B cell (primary cell): ENCODE measurements around the gene SLIT3. TPM values are rescaled to one million over a fixed set of nuclear protein-coding genes. Genes with fewer than 3 reads are reported as not detected.

Source experiments
- ATAC-seq: fragments of 200-7000 bp; cut with Tn5 transposase; one replicate; pipeline ENCODE4 v1.10.0; 2021; ENCODE audit warnings: low read depth, mild to moderate bottlenecking, moderate number of reproducible peaks, moderate library complexity
- CTCF ChIA-PET: fragments of 350-600 bp; sonication (Branson Sonifier 250); formaldehyde crosslinking; loops from one replicate; lab custom pipeline; 2021; ENCODE audit warnings: antibody characterized with exemption, inconsistent platforms; lab: Charles Lee
- POLR2A ChIA-PET: fragments of 350-600 bp; sonication (Branson Sonifier 250); formaldehyde crosslinking; loops from one replicate; lab custom pipeline; 2021; ENCODE audit warnings: antibody characterized with exemption; lab: Charles Lee
- DNase-seq: peaks from one replicate; pipeline ENCODE4 v3.0.0; 2013
- H2AFZ ChIP-seq: 2 replicates; pipeline ENCODE4 v1.6.1; 2012; ENCODE audit warnings: mild to moderate bottlenecking, low read depth, low read length; ENCODE audit not compliant: insufficient read depth, poor library complexity, severe bottlenecking
- H3K27ac ChIP-seq, 2 donors: 1 replicate in 1 of 2; 2 replicates in 1 of 2; pipeline ENCODE4 v1.5.1; 2012 to 2013; ENCODE audit warnings: low read length in 2 of 2, mild to moderate bottlenecking in 2 of 2, moderate library complexity in 1 of 2
- H3K27me3 ChIP-seq, 4 experiments: fragments of 200-600 bp in 1 of 4; sonication (generic) in 1 of 4; replicated peaks in 1 of 4; 1 replicate in 2 of 4; 2 replicates in 2 of 4; pipeline versions ENCODE4 v1.6.1 to v1.7.0; 2013 to 2016; ENCODE audit warnings: low read length in 3 of 4, mild to moderate bottlenecking in 2 of 4, mixed read lengths in 1 of 4, moderate library complexity in 1 of 4; ENCODE audit not compliant: insufficient read depth in 4 of 4, control insufficient read depth in 3 of 4; ENCODE audit errors: control extremely low read depth in 1 of 4
- H3K36me3 ChIP-seq, 2 experiments: replicated peaks in 1 of 2; 1 replicate in 1 of 2; 2 replicates in 1 of 2; pipeline versions ENCODE4 v1.6.1 to v1.7.1; 2013; ENCODE audit warnings: low read length in 1 of 2; ENCODE audit not compliant: insufficient read depth in 2 of 2, control insufficient read depth in 1 of 2; ENCODE audit errors: control extremely low read depth in 1 of 2, extremely low read depth in 1 of 2
- H3K4me1 ChIP-seq, 2 donors: fragments of 200-600 bp in 1 of 2; sonication (generic) in 1 of 2; 1 replicate in 1 of 2; 2 replicates in 1 of 2; pipeline versions ENCODE4 v1.5.1 to v1.6.1; 2013 to 2017; ENCODE audit warnings: low read length in 2 of 2; ENCODE audit not compliant: control insufficient read depth in 2 of 2, insufficient read depth in 2 of 2
- H3K4me2 ChIP-seq: replicated peaks from 2 replicates; pipeline ENCODE3; 2012; ENCODE audit warnings: mild to moderate bottlenecking, low read depth, low read length; ENCODE audit not compliant: poor library complexity, severe bottlenecking
- H3K4me3 ChIP-seq, 5 experiments: fragments of 200-600 bp in 1 of 5; sonication (generic) in 1 of 5; 1 replicate in 3 of 5; 2 replicates in 2 of 5; pipeline versions ENCODE4 v1.5.1 to v1.7.0; 2011 to 2016; ENCODE audit warnings: low read length in 4 of 5, mild to moderate bottlenecking in 4 of 5, low read depth in 2 of 5, control low read depth in 1 of 5, moderate library complexity in 1 of 5; ENCODE audit not compliant: insufficient read depth in 1 of 5; ENCODE audit errors: control extremely low read depth in 1 of 5, extremely low read depth in 1 of 5
- H3K79me2 ChIP-seq: fragments of 200-600 bp; sonication (generic); one replicate; pipeline ENCODE4 v1.6.0; 2016; ENCODE audit warnings: low read length; ENCODE audit not compliant: control insufficient read depth, insufficient read depth
- H3K9ac ChIP-seq: fragments of 200-600 bp; sonication (generic); 2 replicates; pipeline ENCODE4 v1.6.1; 2017; ENCODE audit warnings: mild to moderate bottlenecking, low read length, moderate library complexity
- H3K9me3 ChIP-seq, 3 donors: one replicate each; pipeline versions ENCODE4 v1.6.1 to v1.7.1; 2013; ENCODE audit warnings: low read length in 2 of 3; ENCODE audit not compliant: control insufficient read depth in 2 of 3, insufficient read depth in 1 of 3; ENCODE audit errors: control extremely low read depth in 1 of 3
- H4K20me1 ChIP-seq: 2 replicates; pipeline ENCODE4 v1.6.0; 2012; ENCODE audit warnings: mild to moderate bottlenecking, low read length; ENCODE audit not compliant: insufficient read depth, control insufficient read depth, poor library complexity, severe bottlenecking
- H3K27ac Mint-ChIP-seq: one replicate; pipeline ENCODE4 v1.8.0; 2021; ENCODE audit warnings: mixed read lengths
- H3K27me3 Mint-ChIP-seq: one replicate; pipeline ENCODE4 v1.8.0; 2021; ENCODE audit warnings: mixed read lengths
- H3K4me1 Mint-ChIP-seq: one replicate; pipeline ENCODE4 v1.8.0; 2021; ENCODE audit warnings: mixed read lengths
- H3K4me3 Mint-ChIP-seq: one replicate; pipeline ENCODE4 v1.8.0; 2021; ENCODE audit warnings: mixed read lengths
- H3K9me3 Mint-ChIP-seq: one replicate; pipeline ENCODE4 v1.8.0; 2022; ENCODE audit warnings: mixed read lengths; ENCODE audit not compliant: insufficient read depth
- EZH2 ChIP-seq: IDR thresholded peaks from 2 replicates; pipeline ENCODE4 v1.6.1; 2012; ENCODE audit warnings: borderline replicate concordance, low read depth, mild to moderate bottlenecking, moderate library complexity, low read length; ENCODE audit not compliant: insufficient read depth, poor library complexity, severe bottlenecking
- WGBS: methylation state at CpG from one replicate; pipeline ENCODE4 v1.1.5; 2013; ENCODE audit warnings: missing lambda C conversion rate; ENCODE audit not compliant: insufficient coverage; 5-methylcytosine and 5-hydroxymethylcytosine counted together
- intact Hi-C: fragments of 100-400 bp; cut with micrococcal nuclease; formaldehyde crosslinking; loops from one replicate; pipeline ENCODE4 v1.10.0; 2022
- polyA plus RNA-seq: library from polyadenylated mRNA; depleted of rRNA; stranded (reverse); fragments of >200 nt; gene quantifications from 2 replicates; pipeline ENCODE4 v1.2.3, GENCODE V29; 2012
- total RNA-seq, 2 donors: library from RNA; stranded (reverse); fragments of 120-200 nt in 1 of 2; gene quantifications; 1 replicate in 1 of 2; 2 replicates in 1 of 2; pipeline versions ENCODE4 v1.2.3 to v1.2.4, GENCODE V29; 2013 to 2022
- TF ChIP-seq, protein P1 (sequence below): fragments of 200-600 bp; IDR thresholded peaks from one replicate; pipeline ENCODE4 v1.8.0; 2022; ENCODE audit warnings: antibody characterized with exemption, mild to moderate bottlenecking

SLIT3 gene
- total and polyA plus RNA-seq, 2 donors (not counting 1 experiment from before 2014, with no cell fraction given), result not detected

DNA sequence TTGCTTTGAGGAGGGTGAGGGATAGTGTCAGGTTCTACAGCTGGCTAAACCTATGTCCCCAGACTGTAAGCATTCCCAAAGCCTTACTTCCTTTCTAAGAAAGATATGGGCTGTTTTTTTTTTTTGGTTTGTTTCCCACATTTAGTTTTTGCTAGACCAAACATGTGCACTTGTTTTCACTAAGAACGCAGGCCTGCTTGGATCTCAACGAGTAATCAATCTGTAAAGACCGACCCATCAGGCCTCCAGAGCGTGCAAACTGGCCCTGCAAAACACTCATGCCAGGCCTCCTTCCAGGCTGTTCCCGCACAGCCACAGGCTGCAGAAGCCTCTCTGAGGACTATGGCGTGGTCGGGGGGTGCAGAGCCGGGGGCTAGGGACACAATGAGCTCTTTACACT, 416.9 kb downstream of the SLIT3 start:
- H3K27ac Mint-ChIP-seq, result no peak overlapping the region
- H3K9me3 Mint-ChIP-seq, result no peaks in the 10 kb centered on the region
- Histone ChIP-seq H3K4me2 (no peak overlapping the region), H2AFZ (no peak overlapping the region), H3K79me2 (no peaks in the 10 kb centered on the region), H3K9ac (no peak overlapping the region), H3K9me3 (peaks cover 0 to 9% (median 0%) of the 10 kb centered on the region in 3 donors), H3K27ac (no peak overlapping the region), H3K4me1 (peaks cover 13 to 14% of the 10 kb centered on the region in 2 donors), H3K4me3 (no peak overlapping the region), H4K20me1 (no peaks in the 10 kb centered on the region), H3K27me3 (peaks cover 0 to 9% (median 0%) of the 10 kb centered on the region in 4 experiments), H3K36me3 (no peaks in the 10 kb centered on the region)
- no peak for DNase-seq
- no peak for ATAC-seq
- peaks cover 14% of the 10 kb centered on the region for H3K4me1 Mint-ChIP-seq
- peaks cover 25% of the 10 kb centered on the region for H3K27me3 Mint-ChIP-seq
- 93% methylated on average over 8 of the region's 8 CpGs for WGBS
- ChIA-PET POLR2A (no interaction called here), CTCF (no interaction called here)
- intact Hi-C loops, result no loop called here
- TF ChIP-seq, protein P1, sequence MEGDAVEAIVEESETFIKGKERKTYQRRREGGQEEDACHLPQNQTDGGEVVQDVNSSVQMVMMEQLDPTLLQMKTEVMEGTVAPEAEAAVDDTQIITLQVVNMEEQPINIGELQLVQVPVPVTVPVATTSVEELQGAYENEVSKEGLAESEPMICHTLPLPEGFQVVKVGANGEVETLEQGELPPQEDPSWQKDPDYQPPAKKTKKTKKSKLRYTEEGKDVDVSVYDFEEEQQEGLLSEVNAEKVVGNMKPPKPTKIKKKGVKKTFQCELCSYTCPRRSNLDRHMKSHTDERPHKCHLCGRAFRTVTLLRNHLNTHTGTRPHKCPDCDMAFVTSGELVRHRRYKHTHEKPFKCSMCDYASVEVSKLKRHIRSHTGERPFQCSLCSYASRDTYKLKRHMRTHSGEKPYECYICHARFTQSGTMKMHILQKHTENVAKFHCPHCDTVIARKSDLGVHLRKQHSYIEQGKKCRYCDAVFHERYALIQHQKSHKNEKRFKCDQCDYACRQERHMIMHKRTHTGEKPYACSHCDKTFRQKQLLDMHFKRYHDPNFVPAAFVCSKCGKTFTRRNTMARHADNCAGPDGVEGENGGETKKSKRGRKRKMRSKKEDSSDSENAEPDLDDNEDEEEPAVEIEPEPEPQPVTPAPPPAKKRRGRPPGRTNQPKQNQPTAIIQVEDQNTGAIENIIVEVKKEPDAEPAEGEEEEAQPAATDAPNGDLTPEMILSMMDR, result no peak
- no peak for TF ChIP-seq EZH2
- no peak overlapping the region for H3K4me3 Mint-ChIP-seq

- Histone ChIP-seq H3K4me1 (peaks cover 14 to 15% of the 10 kb centered on the region in 2 donors), H3K4me2 (no peak overlapping the region), H3K9ac (no peak overlapping the region), H3K9me3 (peaks cover 0 to 9% (median 0%) of the 10 kb centered on the region in 3 donors), H2AFZ (no peak overlapping the region), H3K27me3 (peaks cover 0 to 10% (median under 1%) of the 10 kb centered on the region in 4 experiments), H3K79me2 (no peaks in the 10 kb centered on the region), H3K27ac (no peak overlapping the region), H3K36me3 (no peaks in the 10 kb centered on the region), H3K4me3 (no peak overlapping the region), H4K20me1 (no peaks in the 10 kb centered on the region)
- Mint-ChIP-seq H3K27me3 (peaks cover 22% of the 10 kb centered on the region), H3K4me1 (peaks cover 15% of the 10 kb centered on the region), H3K4me3 (no peak overlapping the region), H3K27ac (no peak overlapping the region), H3K9me3 (no peaks in the 10 kb centered on the region)
- TF ChIP-seq EZH2, result no peak
- TF ChIP-seq, protein P1, result no peak
- ATAC-seq, result no peak
- CTCF ChIA-PET, result no interaction called here
- no peak for DNase-seq
- intact Hi-C loops, result no loop called here
- WGBS, result 95% methylated on average over 13 of the region's 16 CpGs
- POLR2A ChIA-PET, result no interaction called here
These were observed 417.6 kb downstream of the SLIT3 start for GRCh38 chr5:168883281-168883741.
